ENCODE measurements around the gene PDLIM1.

- TF ChIP-seq, protein P1, sequence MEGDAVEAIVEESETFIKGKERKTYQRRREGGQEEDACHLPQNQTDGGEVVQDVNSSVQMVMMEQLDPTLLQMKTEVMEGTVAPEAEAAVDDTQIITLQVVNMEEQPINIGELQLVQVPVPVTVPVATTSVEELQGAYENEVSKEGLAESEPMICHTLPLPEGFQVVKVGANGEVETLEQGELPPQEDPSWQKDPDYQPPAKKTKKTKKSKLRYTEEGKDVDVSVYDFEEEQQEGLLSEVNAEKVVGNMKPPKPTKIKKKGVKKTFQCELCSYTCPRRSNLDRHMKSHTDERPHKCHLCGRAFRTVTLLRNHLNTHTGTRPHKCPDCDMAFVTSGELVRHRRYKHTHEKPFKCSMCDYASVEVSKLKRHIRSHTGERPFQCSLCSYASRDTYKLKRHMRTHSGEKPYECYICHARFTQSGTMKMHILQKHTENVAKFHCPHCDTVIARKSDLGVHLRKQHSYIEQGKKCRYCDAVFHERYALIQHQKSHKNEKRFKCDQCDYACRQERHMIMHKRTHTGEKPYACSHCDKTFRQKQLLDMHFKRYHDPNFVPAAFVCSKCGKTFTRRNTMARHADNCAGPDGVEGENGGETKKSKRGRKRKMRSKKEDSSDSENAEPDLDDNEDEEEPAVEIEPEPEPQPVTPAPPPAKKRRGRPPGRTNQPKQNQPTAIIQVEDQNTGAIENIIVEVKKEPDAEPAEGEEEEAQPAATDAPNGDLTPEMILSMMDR (IDR thresholded peaks at IDR 0.05): no peak
- TF ChIP-seq POLR2A (IDR thresholded peaks at IDR 0.05) (no peak), EP300 (IDR thresholded peaks at IDR 0.05) (no peak), POLR2AphosphoS5 (IDR thresholded peaks at IDR 0.05) (no peak)
These were observed 15.5 kb upstream of the PDLIM1 start for GRCh38 chr10:95306318-95306650.
